CD4-positive, CD25-positive, alpha-beta regulatory T cell (primary cell): ENCODE results near the gene CDIP1. TPM values are rescaled to one million over a fixed set of nuclear protein-coding genes. Genes with fewer than 3 reads are reported as not detected.

Source experiments
- ATAC-seq, 2 donors: fragments of 150-1000 bp; cut with Tn5 transposase; one replicate each; pipeline ENCODE4 v1.10.0; 2021; ENCODE audit warnings: low read depth in 2 of 2, moderate number of reproducible peaks in 2 of 2, moderate library complexity in 1 of 2
- DNase-seq, 3 donors: peaks; one replicate each; pipeline versions ENCODE4 v3.0.0 to v3.0.0-alpha.2; 2012 to 2022; ENCODE audit warnings: mixed read lengths in 1 of 3
- H3K27ac ChIP-seq: one replicate; pipeline ENCODE4 v1.7.0; 2013; ENCODE audit warnings: mild to moderate bottlenecking, low read length; ENCODE audit not compliant: insufficient read depth, poor library complexity, severe bottlenecking
- H3K27me3 ChIP-seq: one replicate; pipeline ENCODE4 v1.7.0; 2013; ENCODE audit warnings: low read length; ENCODE audit not compliant: control insufficient read depth, insufficient read depth
- H3K36me3 ChIP-seq: one replicate; pipeline ENCODE4 v1.7.0; 2013; ENCODE audit warnings: mild to moderate bottlenecking, low read length, moderate library complexity; ENCODE audit not compliant: control insufficient read depth, insufficient read depth
- H3K4me1 ChIP-seq: 2 replicates; pipeline ENCODE4 v1.7.0; 2013; ENCODE audit warnings: mild to moderate bottlenecking, low read length; ENCODE audit not compliant: insufficient read depth, control insufficient read depth, poor library complexity, severe bottlenecking
- H3K4me3 ChIP-seq: one replicate; pipeline ENCODE4 v1.7.0; 2013; ENCODE audit warnings: low read depth, mild to moderate bottlenecking, low read length, moderate library complexity
- H3K9me3 ChIP-seq, 2 experiments: 1 replicate in 1 of 2; 2 replicates in 1 of 2; pipeline ENCODE4 v1.7.0; 2013; ENCODE audit warnings: low read length in 2 of 2, mild to moderate bottlenecking in 1 of 2, moderate library complexity in 1 of 2; ENCODE audit not compliant: control insufficient read depth in 2 of 2
- H3K27ac Mint-ChIP-seq, 3 donors: one replicate each; pipeline ENCODE4 v1.8.0; 2020 to 2022; ENCODE audit warnings: mild to moderate bottlenecking in 3 of 3, mixed read lengths in 3 of 3, moderate library complexity in 2 of 3
- H3K27me3 Mint-ChIP-seq: one replicate; pipeline ENCODE4 v1.8.0; 2022; ENCODE audit warnings: mild to moderate bottlenecking, mixed read lengths
- H3K36me3 Mint-ChIP-seq: one replicate; pipeline ENCODE4 v1.8.0; 2020; ENCODE audit warnings: mixed read lengths
- H3K4me1 Mint-ChIP-seq, 4 donors: one replicate each; pipeline ENCODE4 v1.8.0; 2020 to 2022; ENCODE audit warnings: mixed read lengths in 4 of 4, mild to moderate bottlenecking in 1 of 4
- H3K4me3 Mint-ChIP-seq, 4 donors: one replicate each; pipeline ENCODE4 v1.8.0; 2020 to 2022; ENCODE audit warnings: mild to moderate bottlenecking in 4 of 4, mixed read lengths in 4 of 4, moderate library complexity in 3 of 4
- H3K9me3 Mint-ChIP-seq, 7 donors: one replicate each; pipeline ENCODE4 v1.8.0; 2020 to 2022; ENCODE audit warnings: mixed read lengths in 7 of 7, mild to moderate bottlenecking in 3 of 7, moderate library complexity in 2 of 7
- polyA plus RNA-seq, 4 donors: library from polyadenylated mRNA; unstranded; fragments of 300-500 nt; fragmentation: Illumina TruSeq; gene quantifications; one replicate each; pipeline ENCODE4 v1.2.3, GENCODE V29; 2021
- total RNA-seq: library from RNA; stranded (reverse); gene quantifications from one replicate; pipeline ENCODE4 v1.2.3, GENCODE V29; 2022

The CDIP1 gene
- total and polyA plus RNA-seq, 5 donors from 2014 or later = 16.4 to 29.8 (median 21.4) TPM

DNA sequence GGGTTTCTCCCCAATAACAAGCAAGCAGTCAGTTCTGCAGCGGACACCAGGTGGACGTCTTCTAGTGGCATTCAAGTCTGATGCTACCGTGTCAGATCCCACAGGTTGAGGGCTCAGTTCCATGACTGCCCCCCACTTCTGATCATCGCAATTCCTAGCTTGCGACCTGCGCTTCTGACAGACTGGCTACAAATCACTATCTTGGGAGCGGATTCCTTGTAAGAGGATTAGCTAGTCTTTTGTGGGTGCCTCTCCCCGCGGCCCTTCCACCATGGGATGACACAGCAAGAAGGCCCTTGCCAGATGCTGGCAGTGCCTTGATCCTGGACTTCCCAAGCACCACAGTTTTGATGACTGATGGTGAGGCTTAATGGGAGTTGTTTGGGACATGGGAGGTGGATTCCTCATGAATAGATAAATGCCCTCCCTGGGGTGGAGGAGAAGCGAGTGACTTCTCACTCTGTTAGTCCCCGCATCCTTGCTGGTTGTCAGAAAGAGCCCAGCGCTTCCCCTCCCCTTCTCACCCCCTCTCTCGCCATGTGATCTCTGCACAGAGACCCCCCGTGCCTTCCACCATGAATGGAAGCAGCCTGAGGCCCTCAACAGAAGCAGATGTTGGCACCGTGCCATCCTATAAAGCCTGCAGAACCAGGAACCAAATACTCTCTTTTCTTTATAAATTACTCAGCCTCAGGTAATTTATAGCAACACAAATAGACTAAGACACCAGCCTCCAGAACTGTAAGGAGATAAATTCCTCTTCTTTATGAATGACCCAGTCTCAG lies 19.1 kb downstream of the CDIP1 start:
- Histone ChIP-seq H3K4me3 (no peak overlapping the region), H3K36me3 (peaks cover 5% of the 10 kb centered on the region), H3K4me1 (peaks cover 19% of the 10 kb centered on the region), H3K9me3 (no peaks in the 10 kb centered on the region), H3K27ac (no peak overlapping the region), H3K27me3 (no peaks in the 10 kb centered on the region)
- Mint-ChIP-seq H3K9me3 (no peaks in the 10 kb centered on the region), H3K4me3 (peak overlapping the region in 1 of 4 donors; percentile 9), H3K36me3 (peaks cover 4% of the 10 kb centered on the region), H3K4me1 (peaks cover 20 to 43% (median 38%) of the 10 kb centered on the region in 4 donors), H3K27ac (peak overlapping the region; percentile 31 to 91 (median 84)), H3K27me3 (no peaks in the 10 kb centered on the region)
- DNase-seq (no peak), ATAC-seq (no peak)

DNA sequence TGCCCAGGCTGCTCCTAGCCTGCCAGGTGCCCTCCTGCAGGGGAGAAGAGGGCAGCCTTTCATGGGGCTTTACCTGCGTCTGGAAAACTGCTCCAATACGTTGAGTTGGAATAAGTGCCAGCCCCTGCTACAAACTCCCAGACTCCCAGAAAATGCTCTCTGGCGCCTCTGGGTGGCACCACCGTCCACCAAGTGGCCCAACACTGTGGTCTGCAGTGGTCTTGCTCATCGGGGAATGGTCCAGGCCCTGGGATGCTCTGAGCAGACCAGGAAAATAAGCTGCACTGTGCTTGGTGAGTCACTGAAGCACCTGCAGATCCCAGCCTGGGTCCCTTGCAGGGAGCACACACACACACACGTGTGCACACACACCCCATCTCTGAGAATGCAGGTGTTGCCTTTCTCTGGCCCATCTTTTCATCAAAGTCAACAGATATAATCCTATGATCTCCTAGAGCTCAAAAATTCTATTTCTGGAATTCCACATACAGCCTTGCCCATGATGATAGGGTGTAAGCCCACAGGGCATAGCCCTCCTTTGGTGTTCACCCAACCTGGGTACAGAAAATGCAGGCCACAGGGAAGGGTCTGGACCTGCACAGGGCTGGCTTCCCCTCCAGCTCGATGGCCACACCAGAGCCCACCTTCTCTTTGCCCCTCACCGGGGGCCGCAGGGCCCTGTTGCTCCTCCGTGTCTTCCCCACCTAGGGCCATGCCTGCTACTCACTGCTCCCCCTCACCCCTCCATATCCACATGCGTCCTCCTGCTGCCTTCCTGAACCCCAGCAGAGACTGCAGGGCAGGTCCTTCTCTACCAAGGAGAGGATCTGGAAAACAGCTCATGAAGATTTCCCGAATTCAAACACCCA lies 20.5 kb downstream of the CDIP1 start:
- Histone ChIP-seq H3K36me3 (no peaks in the 10 kb centered on the region), H3K9me3 (no peaks in the 10 kb centered on the region), H3K27ac (no peak overlapping the region), H3K4me1 (peaks cover 33% of the 10 kb centered on the region), H3K27me3 (no peaks in the 10 kb centered on the region), H3K4me3 (no peak overlapping the region)
- DNase-seq = no peak
- Mint-ChIP-seq H3K9me3 (no peaks in the 10 kb centered on the region), H3K27ac (peak overlapping the region in 2 of 3 donors; percentile 84), H3K4me1 (peaks cover 20 to 54% (median 33%) of the 10 kb centered on the region in 4 donors), H3K27me3 (no peaks in the 10 kb centered on the region), H3K36me3 (peaks cover 3% of the 10 kb centered on the region), H3K4me3 (no peak overlapping the region)
- ATAC-seq = no peak

DNA sequence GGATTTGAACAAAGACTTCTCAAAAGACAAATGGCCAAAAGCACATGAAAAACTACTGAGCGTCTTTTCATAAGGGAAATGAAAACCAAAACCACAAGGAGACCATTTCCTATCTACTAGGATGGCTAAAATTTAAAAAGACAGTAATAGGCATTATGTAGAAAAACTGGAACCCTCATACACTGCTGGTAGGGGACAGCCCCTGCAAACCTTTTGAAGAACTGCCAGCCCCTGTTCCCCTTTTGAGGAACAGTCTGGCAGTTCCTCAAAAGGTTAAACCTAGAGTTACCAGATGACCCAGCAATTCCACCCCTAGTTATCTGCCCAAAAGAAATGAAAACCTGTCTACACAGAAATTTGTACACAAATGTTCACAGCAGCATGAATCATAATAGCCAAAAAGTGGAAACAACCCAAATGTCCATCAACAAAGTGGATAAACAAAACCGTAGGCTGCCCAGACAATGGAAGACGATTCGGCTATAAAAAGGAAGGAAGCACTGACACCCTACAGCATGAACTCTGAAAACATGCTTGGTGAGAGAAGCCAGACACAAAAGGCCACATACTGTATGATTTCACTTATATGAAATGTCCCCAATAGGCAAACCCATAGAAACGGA lies 22.9 kb downstream of the CDIP1 start:
- H3K27me3 ChIP-seq = no peaks in the 10 kb centered on the region
- peaks cover 20 to 63% (median 38%) of the 10 kb centered on the region in 4 donors for H3K4me1 Mint-ChIP-seq
- peak overlapping the region; percentile 79 for H3K4me3 ChIP-seq
- no peaks in the 10 kb centered on the region for H3K9me3 Mint-ChIP-seq
- no peaks in the 10 kb centered on the region for H3K27me3 Mint-ChIP-seq
- peak in 2 of 3 donors; percentile 26 to 67 for DNase-seq
- peak; percentile 38 to 43 for ATAC-seq
- peaks cover 19% of the 10 kb centered on the region for H3K36me3 Mint-ChIP-seq
- H3K4me1 ChIP-seq = peaks cover 35% of the 10 kb centered on the region
- H3K4me3 Mint-ChIP-seq = peak overlapping the region; percentile 67 to 87 (median 74)
- no peaks in the 10 kb centered on the region for H3K9me3 ChIP-seq
- H3K27ac Mint-ChIP-seq = peak overlapping the region; percentile 89 to 95 (median 92)
- peaks cover 19% of the 10 kb centered on the region for H3K36me3 ChIP-seq
- peak overlapping the region; percentile 70 for H3K27ac ChIP-seq

- Histone ChIP-seq H3K4me1 (peaks cover 35% of the 10 kb centered on the region), H3K4me3 (peak overlapping the region; percentile 79), H3K27me3 (no peaks in the 10 kb centered on the region), H3K36me3 (peaks cover 29% of the 10 kb centered on the region), H3K27ac (peak overlapping the region; percentile 70), H3K9me3 (no peaks in the 10 kb centered on the region)
- ATAC-seq (no peak), DNase-seq (no peak)
- H3K36me3 Mint-ChIP-seq = peaks cover 24% of the 10 kb centered on the region
- H3K9me3 Mint-ChIP-seq = peaks cover 0 to 1% (median 0%) of the 10 kb centered on the region in 7 donors
- H3K4me1 Mint-ChIP-seq = peaks cover 20 to 63% (median 37%) of the 10 kb centered on the region in 4 donors
- H3K4me3 Mint-ChIP-seq = peak overlapping the region; percentile 67 to 87 (median 74)
- no peaks in the 10 kb centered on the region for H3K27me3 Mint-ChIP-seq
- peak overlapping the region; percentile 89 to 95 (median 92) for H3K27ac Mint-ChIP-seq
These were observed 24.0 kb downstream of the CDIP1 start for GRCh38 chr16:4514606-4515005.

- Histone ChIP-seq H3K36me3 (peaks cover 36% of the 10 kb centered on the region), H3K9me3 (no peaks in the 10 kb centered on the region), H3K4me1 (peaks cover 35% of the 10 kb centered on the region), H3K27me3 (no peaks in the 10 kb centered on the region), H3K4me3 (no peak overlapping the region), H3K27ac (peak overlapping the region; percentile 70)
- DNase-seq (no peak), ATAC-seq (no peak)
- H3K9me3 Mint-ChIP-seq = peaks cover 0 to 1% (median 0%) of the 10 kb centered on the region in 7 donors
- H3K27ac Mint-ChIP-seq = peak overlapping the region; percentile 69 to 90 (median 89)
- peaks cover 24% of the 10 kb centered on the region for H3K36me3 Mint-ChIP-seq
- peaks cover 20 to 63% (median 35%) of the 10 kb centered on the region in 4 donors for H3K4me1 Mint-ChIP-seq
- no peaks in the 10 kb centered on the region for H3K27me3 Mint-ChIP-seq
- H3K4me3 Mint-ChIP-seq = peak overlapping the region in 1 of 4 donors; percentile 41
These were observed 24.7 kb downstream of the CDIP1 start for GRCh38 chr16:4513881-4514280.

GRCh38 chr16:4513086-4513860 lies 25.3 kb downstream of the CDIP1 start:
- peaks cover 42% of the 10 kb centered on the region for H3K36me3 ChIP-seq
- H3K27me3 ChIP-seq = no peaks in the 10 kb centered on the region
- Mint-ChIP-seq H3K4me3 (peak overlapping the region in 2 of 4 donors; percentile 41 to 59), H3K4me1 (peaks cover 20 to 59% (median 31%) of the 10 kb centered on the region in 4 donors), H3K27ac (peak overlapping the region in 2 of 3 donors; percentile 80), H3K9me3 (peaks cover 0 to 1% (median 0%) of the 10 kb centered on the region in 7 donors), H3K36me3 (peaks cover 25% of the 10 kb centered on the region), H3K27me3 (no peaks in the 10 kb centered on the region)
- H3K27ac ChIP-seq = peak overlapping the region; percentile 70
- no peaks in the 10 kb centered on the region for H3K9me3 ChIP-seq
- ATAC-seq = no peak
- no peak overlapping the region for H3K4me3 ChIP-seq
- no peak for DNase-seq
- H3K4me1 ChIP-seq = peaks cover 35% of the 10 kb centered on the region

GRCh38 chr16:4512473-4512872 lies 26.1 kb downstream of the CDIP1 start:
- Mint-ChIP-seq H3K4me1 (peaks cover 20 to 62% (median 35%) of the 10 kb centered on the region in 4 donors), H3K36me3 (peaks cover 31% of the 10 kb centered on the region), H3K27ac (peak overlapping the region; percentile 62 to 87 (median 74)), H3K4me3 (peak overlapping the region in 2 of 4 donors; percentile 3 to 71), H3K27me3 (no peaks in the 10 kb centered on the region), H3K9me3 (peaks cover 0 to 1% (median 0%) of the 10 kb centered on the region in 7 donors)
- Histone ChIP-seq H3K4me3 (no peak overlapping the region), H3K27ac (no peak overlapping the region), H3K27me3 (no peaks in the 10 kb centered on the region), H3K4me1 (peaks cover 35% of the 10 kb centered on the region), H3K36me3 (peaks cover 50% of the 10 kb centered on the region), H3K9me3 (no peaks in the 10 kb centered on the region)
- no peak for ATAC-seq
- no peak for DNase-seq
